ENCODE measurements around the gene GPD1. TPM values are rescaled to one million over a fixed set of nuclear protein-coding genes. Genes with fewer than 3 reads are reported as not detected.

GPD1 gene
- total and polyA plus RNA-seq, 2 experiments from 2014 or later = not detected

DNA sequence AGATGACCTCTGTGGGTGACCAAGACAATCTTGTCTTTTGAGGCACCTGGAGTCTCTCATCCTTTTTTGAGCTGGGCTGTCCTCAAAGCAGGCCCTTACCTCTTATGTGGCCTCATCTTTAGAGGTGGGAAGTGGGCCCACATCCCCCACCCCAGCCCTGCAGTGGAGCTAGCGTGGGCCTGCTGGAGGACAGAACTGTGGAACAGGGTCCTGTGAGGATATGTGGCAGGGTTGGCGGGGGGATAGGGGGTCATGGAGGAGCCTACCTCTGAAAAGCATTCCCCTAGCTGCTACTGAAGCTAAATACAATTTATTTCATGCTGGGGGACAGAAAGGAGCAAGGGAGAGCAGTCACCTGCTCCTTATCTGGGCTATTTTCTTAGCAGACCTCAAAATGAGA lies 457 bp upstream of the GPD1 start:
- DNase-seq = no peak
- H3K4me2 ChIP-seq (ENCODE audit: unreplicated experiment) = no peak overlapping the region
- no peak overlapping the region for H3K27ac ChIP-seq
- no peaks in the 10 kb centered on the region; the same call in 1 of the 2 replicates for H3K36me3 ChIP-seq (ENCODE audit: low read depth)
- no peak overlapping the region for H3K4me3 ChIP-seq
- peaks cover 12% of the 10 kb centered on the region for H3K4me1 ChIP-seq (ENCODE audit: insufficient read depth)
- H3K9me3 ChIP-seq (ENCODE audit: low read depth) = no peaks in the 10 kb centered on the region
- no peaks in the 10 kb centered on the region for H4K20me1 ChIP-seq (ENCODE audit: insufficient read depth)
- no peaks in the 10 kb centered on the region for H3K27me3 ChIP-seq (replicated peaks; ENCODE audit: insufficient read depth)
- H3K9me2 ChIP-seq (ENCODE audit: insufficient read depth) = no peaks in the 10 kb centered on the region
- in situ Hi-C loops (cut with MboI) = no loop called here
- peaks cover 25% of the 10 kb centered on the region for H3F3A ChIP-seq (ENCODE audit: insufficient read depth)
- no peaks in the 10 kb centered on the region for H3K79me2 ChIP-seq (ENCODE audit: insufficient read depth)
- H2AFZ ChIP-seq = no peak overlapping the region
- TF ChIP-seq EZH2phosphoT487 (IDR thresholded peaks at IDR 0.05; ENCODE audit: insufficient read depth, low read depth) (no peak), EZH2 (IDR thresholded peaks at IDR 0.05; ENCODE audit: insufficient read depth, poor library complexity, severe bottlenecking) (no peak)
- H3K9ac ChIP-seq = no peak overlapping the region
- WGBS, 2 experiments (ENCODE audit: low coverage in 1 of 2, low lambda C conversion rate in 2 of 2, missing lambda C conversion rate in 2 of 2) = 94 to 100% methylated on average over 2 of the region's 2 CpGs

DNA sequence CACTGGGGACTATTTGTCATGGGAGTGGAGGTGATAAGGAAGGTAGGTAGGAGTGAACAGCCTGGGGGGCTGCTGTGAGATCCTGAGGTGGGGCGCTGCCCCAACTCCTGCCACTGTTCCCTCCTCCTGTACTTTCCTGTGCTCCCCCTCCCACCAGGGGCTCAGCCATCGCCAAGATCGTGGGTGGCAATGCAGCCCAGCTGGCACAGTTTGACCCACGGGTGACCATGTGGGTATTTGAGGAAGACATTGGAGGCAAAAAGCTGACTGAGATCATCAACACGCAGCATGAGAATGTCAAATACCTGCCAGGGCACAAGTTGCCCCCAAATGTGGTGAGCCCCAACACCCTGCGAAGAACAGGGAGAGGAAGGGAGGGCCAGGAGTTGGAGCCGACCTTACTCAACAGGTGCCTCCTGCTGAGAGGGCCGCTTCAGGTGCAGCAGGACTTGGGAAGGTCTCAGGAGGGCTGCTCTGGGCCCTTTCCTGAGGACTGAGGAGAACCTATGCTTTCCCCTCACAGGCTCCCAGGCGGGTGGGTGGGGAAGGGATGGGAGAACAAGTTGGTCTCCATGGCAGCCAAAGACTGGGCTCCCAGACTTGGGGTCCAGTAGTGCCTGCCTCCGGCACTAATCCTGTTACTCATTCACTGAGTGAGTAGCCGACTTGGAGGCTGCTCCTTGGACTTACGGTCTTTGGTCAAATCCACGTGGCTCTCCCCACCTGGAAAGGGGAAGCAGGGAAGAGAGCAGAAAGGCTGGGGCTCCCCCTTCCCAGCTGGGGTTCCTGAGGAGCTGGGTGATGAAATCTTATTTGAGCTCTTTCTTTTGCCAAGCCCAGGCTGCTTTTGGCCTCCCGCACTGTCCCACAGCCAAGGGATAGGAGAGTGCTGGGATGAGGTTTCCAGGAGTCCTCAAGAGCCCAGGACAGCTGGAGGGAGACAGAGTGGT lies 884 bp downstream of the GPD1 start:
- no peak overlapping the region for H3K4me2 ChIP-seq (ENCODE audit: unreplicated experiment)
- WGBS, 2 experiments (ENCODE audit: low coverage in 1 of 2, low lambda C conversion rate in 2 of 2, missing lambda C conversion rate in 2 of 2) = 76 to 79% methylated on average over 14 of the region's 14 CpGs
- H3K4me1 ChIP-seq (ENCODE audit: insufficient read depth) = peaks cover 3% of the 10 kb centered on the region; the same call in 1 of the 2 replicates
- no peak overlapping the region for H3K27ac ChIP-seq
- no peaks in the 10 kb centered on the region for H3K9me3 ChIP-seq (ENCODE audit: low read depth)
- in situ Hi-C loops (cut with MboI) = no loop called here
- no peak for DNase-seq
- H3K4me3 ChIP-seq = no peak overlapping the region
- no peaks in the 10 kb centered on the region; the same call in 1 of the 2 replicates for H3K36me3 ChIP-seq (ENCODE audit: low read depth)
- H2AFZ ChIP-seq = no peak overlapping the region
- no peak overlapping the region for H3K9ac ChIP-seq
- H3K9me2 ChIP-seq (ENCODE audit: insufficient read depth) = no peaks in the 10 kb centered on the region
- H3K27me3 ChIP-seq (replicated peaks; ENCODE audit: insufficient read depth) = no peaks in the 10 kb centered on the region
- no peaks in the 10 kb centered on the region for H4K20me1 ChIP-seq (ENCODE audit: insufficient read depth)
- H3F3A ChIP-seq (ENCODE audit: insufficient read depth) = peaks cover 14% of the 10 kb centered on the region
- no peak for TF ChIP-seq EZH2 (IDR thresholded peaks at IDR 0.05; ENCODE audit: insufficient read depth, poor library complexity, severe bottlenecking)
- TF ChIP-seq EZH2phosphoT487 (IDR thresholded peaks at IDR 0.05; ENCODE audit: insufficient read depth, low read depth) = no peak
- no peaks in the 10 kb centered on the region for H3K79me2 ChIP-seq (ENCODE audit: insufficient read depth)

DNA sequence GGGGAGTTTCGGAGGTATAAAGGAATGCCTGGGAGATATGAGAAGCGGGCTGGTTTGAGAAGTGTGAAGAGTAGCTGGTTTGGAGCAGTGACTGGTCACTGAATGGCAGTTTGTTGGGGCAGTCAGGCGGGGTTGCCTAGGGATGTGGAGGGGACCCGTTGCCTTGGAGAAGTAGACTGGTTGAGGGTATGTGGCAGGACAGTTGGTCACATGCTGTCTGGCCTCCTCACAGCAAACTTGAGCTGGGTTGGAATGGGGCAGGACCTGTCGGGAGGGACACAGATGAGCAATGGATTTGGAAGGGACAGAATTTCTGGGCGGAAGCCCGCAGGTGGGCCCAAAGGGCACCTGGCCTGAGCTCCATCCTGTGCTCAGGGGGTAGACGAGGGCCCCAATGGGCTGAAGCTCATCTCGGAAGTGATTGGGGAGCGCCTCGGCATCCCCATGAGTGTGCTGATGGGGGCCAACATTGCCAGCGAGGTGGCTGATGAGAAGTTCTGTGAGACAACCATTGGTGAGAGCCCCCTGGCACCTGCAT lies 2.2 kb downstream of the GPD1 start:
- Histone ChIP-seq H3K27ac (no peak overlapping the region), H3F3A (ENCODE audit: insufficient read depth) (peaks cover 10% of the 10 kb centered on the region), H3K36me3 (ENCODE audit: low read depth) (no peaks in the 10 kb centered on the region; the same call in 1 of the 2 replicates), H3K9me2 (ENCODE audit: insufficient read depth) (no peaks in the 10 kb centered on the region), H3K27me3 (replicated peaks; ENCODE audit: insufficient read depth) (no peaks in the 10 kb centered on the region), H3K4me2 (ENCODE audit: unreplicated experiment) (no peak overlapping the region), H3K9me3 (ENCODE audit: low read depth) (no peaks in the 10 kb centered on the region), H3K4me1 (ENCODE audit: insufficient read depth) (peaks cover 12% of the 10 kb centered on the region), H3K4me3 (no peak overlapping the region), H4K20me1 (ENCODE audit: insufficient read depth) (no peaks in the 10 kb centered on the region), H2AFZ (no peak overlapping the region), H3K79me2 (ENCODE audit: insufficient read depth) (no peaks in the 10 kb centered on the region), H3K9ac (no peak overlapping the region)
- DNase-seq = no peak
- 86 to 88% methylated on average over 12 of the region's 12 CpGs for WGBS, 2 experiments (ENCODE audit: low coverage in 1 of 2, low lambda C conversion rate in 2 of 2, missing lambda C conversion rate in 2 of 2)
- TF ChIP-seq EZH2 (IDR thresholded peaks at IDR 0.05; ENCODE audit: insufficient read depth, poor library complexity, severe bottlenecking) (no peak), EZH2phosphoT487 (IDR thresholded peaks at IDR 0.05; ENCODE audit: insufficient read depth, low read depth) (no peak)
- in situ Hi-C loops (cut with MboI) = no loop called here

DNA sequence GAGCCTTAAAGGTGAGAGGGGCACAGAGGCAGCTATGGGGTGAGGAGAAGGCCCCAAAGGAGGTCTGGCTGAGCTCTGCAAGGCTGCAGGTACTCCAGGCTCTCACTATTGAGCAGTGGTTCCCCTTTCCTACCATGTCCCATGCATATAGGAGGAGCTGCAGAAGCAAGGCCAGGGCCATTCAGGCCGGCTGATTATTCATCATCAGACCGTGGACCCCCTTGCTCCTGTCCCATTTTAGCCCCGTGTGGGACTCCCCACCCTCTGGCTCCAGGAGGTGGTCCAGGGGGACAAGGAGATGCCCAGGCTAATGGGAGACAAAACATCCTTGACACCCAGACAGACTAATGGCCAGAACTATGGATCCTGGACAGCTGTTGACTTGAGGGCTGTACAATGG lies 3.1 kb downstream of the GPD1 start:
- Histone ChIP-seq H4K20me1 (ENCODE audit: insufficient read depth) (no peaks in the 10 kb centered on the region), H3K9me3 (ENCODE audit: low read depth) (no peaks in the 10 kb centered on the region), H3K4me2 (ENCODE audit: unreplicated experiment) (no peak overlapping the region), H3K36me3 (ENCODE audit: low read depth) (no peaks in the 10 kb centered on the region; the same call in 1 of the 2 replicates), H2AFZ (no peak overlapping the region), H3K9ac (no peak overlapping the region), H3K27me3 (replicated peaks; ENCODE audit: insufficient read depth) (no peaks in the 10 kb centered on the region), H3K4me1 (ENCODE audit: insufficient read depth) (peaks cover 17% of the 10 kb centered on the region), H3F3A (ENCODE audit: insufficient read depth) (peaks cover 8% of the 10 kb centered on the region), H3K4me3 (no peak overlapping the region), H3K27ac (no peak overlapping the region), H3K9me2 (ENCODE audit: insufficient read depth) (no peaks in the 10 kb centered on the region), H3K79me2 (ENCODE audit: insufficient read depth) (no peaks in the 10 kb centered on the region)
- TF ChIP-seq EZH2phosphoT487 (IDR thresholded peaks at IDR 0.05; ENCODE audit: insufficient read depth, low read depth) (no peak), EZH2 (IDR thresholded peaks at IDR 0.05; ENCODE audit: insufficient read depth, poor library complexity, severe bottlenecking) (no peak)
- WGBS, 2 experiments (ENCODE audit: low coverage in 1 of 2, low lambda C conversion rate in 2 of 2, missing lambda C conversion rate in 2 of 2) = 54 to 57% methylated on average over 3 of the region's 3 CpGs
- in situ Hi-C loops (cut with MboI) = no loop called here
- DNase-seq = no peak
